Type B pancreatic cell (in vitro differentiated cells): ENCODE results near the gene RGS1. TPM values are rescaled to one million over a fixed set of nuclear protein-coding genes. Genes with fewer than 3 reads are reported as not detected.

Experiments
- DNase-seq: peaks from one replicate; pipeline ENCODE4 v3.0.0; 2021; ENCODE audit warnings: mixed read lengths; ENCODE audit not compliant: unreplicated experiment; ENCODE audit errors: extremely low spot score
- H3K27ac Mint-ChIP-seq: 2 replicates; pipeline ENCODE4 v1.8.0; 2021; ENCODE audit warnings: mild to moderate bottlenecking, mixed read lengths
- H3K27me3 Mint-ChIP-seq: 2 replicates; pipeline ENCODE4 v1.8.0; 2021; ENCODE audit warnings: mixed read lengths
- H3K36me3 Mint-ChIP-seq: 2 replicates; pipeline ENCODE4 v1.8.0; 2021; ENCODE audit warnings: mixed read lengths
- H3K4me1 Mint-ChIP-seq: one replicate; pipeline ENCODE4 v1.8.0; 2021; ENCODE audit warnings: mixed read lengths; ENCODE audit not compliant: unreplicated experiment
- H3K4me3 Mint-ChIP-seq: 2 replicates; pipeline ENCODE4 v1.8.0; 2021; ENCODE audit warnings: mild to moderate bottlenecking, mixed read lengths
- H3K9me3 Mint-ChIP-seq: 2 replicates; pipeline ENCODE4 v1.8.0; 2021; ENCODE audit warnings: mixed read lengths
- CTCF ChIP-seq: fragments of 200-600 bp; sonication (generic); conservative IDR thresholded peaks from 2 replicates; pipeline ENCODE4 v1.5.0; 2021; ENCODE audit warnings: antibody characterized with exemption, mild to moderate bottlenecking
- total RNA-seq: library from RNA; stranded (reverse); gene quantifications from 2 replicates; pipeline ENCODE4 v1.2.1, GENCODE V29; 2021; ENCODE audit warnings: low replicate concordance

Gene RGS1
- total RNA-seq, 1 donor from 2014 or later: 1.1 TPM

GRCh38 chr1:192588546-192588945, 13.0 kb downstream of the RGS1 start:
- H3K4me3 Mint-ChIP-seq: no peak overlapping the region
- no peaks in the 10 kb centered on the region for H3K9me3 Mint-ChIP-seq
- no peak overlapping the region for H3K27ac Mint-ChIP-seq
- peaks cover 11% of the 10 kb centered on the region for H3K4me1 Mint-ChIP-seq
- H3K36me3 Mint-ChIP-seq: no peaks in the 10 kb centered on the region
- DNase-seq: no peak
- no peak for TF ChIP-seq CTCF
- no peaks in the 10 kb centered on the region for H3K27me3 Mint-ChIP-seq

DNA sequence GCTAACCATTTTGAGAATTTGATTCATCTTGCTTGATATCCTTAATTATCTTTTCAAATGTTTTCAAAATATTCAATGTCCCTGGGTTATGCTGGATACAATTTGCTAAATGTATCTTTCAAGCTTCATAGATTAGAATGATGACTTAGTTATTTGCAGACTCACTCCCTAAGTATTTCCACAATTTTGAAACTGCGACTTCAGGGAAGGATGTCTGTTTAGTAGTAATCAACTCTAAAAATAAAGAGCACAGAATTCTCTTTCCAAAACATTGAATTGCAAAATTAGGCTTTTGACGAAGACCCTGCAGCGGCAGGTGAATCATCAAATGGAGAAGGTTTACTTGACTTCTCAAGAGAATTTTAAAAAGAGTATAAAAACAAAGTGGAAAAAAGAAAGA, 14.2 kb downstream of the RGS1 start:
- no peak for TF ChIP-seq CTCF
- H3K9me3 Mint-ChIP-seq: no peaks in the 10 kb centered on the region
- no peaks in the 10 kb centered on the region for H3K27me3 Mint-ChIP-seq
- H3K4me1 Mint-ChIP-seq: peaks cover 11% of the 10 kb centered on the region
- H3K27ac Mint-ChIP-seq: no peak overlapping the region
- no peak overlapping the region for H3K4me3 Mint-ChIP-seq
- H3K36me3 Mint-ChIP-seq: no peaks in the 10 kb centered on the region
- DNase-seq: no peak

DNA sequence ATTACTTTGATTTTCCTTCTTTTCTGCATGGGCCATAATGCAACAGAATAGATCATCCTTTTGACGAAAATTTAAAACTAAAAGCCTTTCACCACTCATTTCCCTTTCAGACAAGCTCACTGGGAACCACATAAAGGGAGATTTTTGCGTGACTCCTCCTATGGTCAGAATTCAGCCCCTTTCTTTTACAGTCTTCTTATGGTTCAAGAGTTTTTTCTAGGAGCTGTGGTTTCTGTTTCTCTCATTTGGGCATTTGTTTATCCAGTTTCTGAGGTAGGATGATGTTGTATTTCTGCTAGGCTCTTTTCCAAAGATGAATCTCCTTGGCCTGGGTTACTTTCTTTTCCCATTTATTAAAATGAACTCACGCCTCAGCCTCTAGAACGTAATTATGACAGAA, 16.9 kb downstream of the RGS1 start:
- no peak for TF ChIP-seq CTCF
- Mint-ChIP-seq H3K27me3 (no peaks in the 10 kb centered on the region), H3K27ac (no peak overlapping the region), H3K36me3 (no peaks in the 10 kb centered on the region), H3K4me1 (peaks cover 11% of the 10 kb centered on the region), H3K4me3 (no peak overlapping the region), H3K9me3 (no peaks in the 10 kb centered on the region)
- no peak for DNase-seq

DNA sequence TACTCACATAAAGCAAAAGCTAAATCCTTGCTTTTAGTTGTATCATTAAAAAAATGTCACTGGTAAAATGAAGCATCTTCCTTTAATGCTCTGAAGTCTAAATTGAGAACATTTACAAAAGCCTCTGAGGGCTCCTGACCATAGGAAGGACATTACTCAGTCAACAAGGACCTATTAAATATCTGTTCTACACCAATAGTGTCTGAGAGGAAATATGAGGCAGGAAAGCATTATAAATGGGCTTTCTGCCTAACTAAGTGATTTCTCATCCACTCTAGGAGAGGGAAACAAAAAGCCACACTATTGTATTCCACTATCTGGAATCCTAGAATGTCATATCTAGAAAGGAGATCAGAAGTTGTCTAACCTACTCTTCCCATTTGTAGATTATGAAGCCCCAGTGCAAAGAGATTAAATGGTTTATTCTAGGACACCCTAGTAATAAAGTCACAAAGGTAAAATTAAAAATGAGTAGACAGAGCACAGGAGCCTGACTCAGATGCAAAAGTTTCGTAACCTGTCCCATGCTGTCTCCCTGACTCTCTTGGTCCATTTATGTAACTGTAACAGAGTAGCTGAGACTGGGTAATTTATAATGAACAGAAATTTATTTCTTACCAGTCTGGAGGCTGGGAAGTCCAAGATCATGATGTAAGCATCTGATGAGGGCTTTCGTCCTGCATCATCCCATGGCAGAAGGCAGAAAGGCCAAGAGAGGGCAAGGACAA, 17.6 kb downstream of the RGS1 start:
- Mint-ChIP-seq H3K36me3 (no peaks in the 10 kb centered on the region), H3K4me3 (no peak overlapping the region), H3K27me3 (no peaks in the 10 kb centered on the region), H3K4me1 (peaks cover 11% of the 10 kb centered on the region), H3K27ac (no peak overlapping the region), H3K9me3 (no peaks in the 10 kb centered on the region)
- DNase-seq: no peak
- TF ChIP-seq CTCF: no peak

GRCh38 chr1:192595299-192595698, 19.7 kb downstream of the RGS1 start:
- DNase-seq: no peak
- TF ChIP-seq CTCF: no peak
- no peaks in the 10 kb centered on the region for H3K9me3 Mint-ChIP-seq
- H3K27ac Mint-ChIP-seq: no peak overlapping the region
- peaks cover 11% of the 10 kb centered on the region for H3K4me1 Mint-ChIP-seq
- H3K36me3 Mint-ChIP-seq: no peaks in the 10 kb centered on the region
- H3K27me3 Mint-ChIP-seq: no peaks in the 10 kb centered on the region
- no peak overlapping the region for H3K4me3 Mint-ChIP-seq
